Hepatocyte (in vitro differentiated cells): ENCODE data around the gene CAPN15. TPM values are rescaled to one million over a fixed set of nuclear protein-coding genes. Genes with fewer than 3 reads are reported as not detected.

Experiments
- DNase-seq: peaks from one replicate; pipeline ENCODE4 v3.0.0-alpha.2; 2016; ENCODE audit warnings: low spot score
- H2AFZ ChIP-seq: fragments of 200-600 bp; sonication (generic); 2 replicates; pipeline ENCODE4 v1.6.0; 2016; ENCODE audit warnings: antibody characterized with exemption, mild to moderate bottlenecking
- H3K27ac ChIP-seq: fragments of 200-600 bp; sonication (generic); 2 replicates; pipeline ENCODE4 v1.5.1; 2016; ENCODE audit warnings: mild to moderate bottlenecking
- H3K27me3 ChIP-seq: fragments of 200-600 bp; sonication (generic); 2 replicates; pipeline ENCODE4 v1.6.1; 2016
- H3K36me3 ChIP-seq: fragments of 200-600 bp; sonication (generic); replicated peaks from 2 replicates; pipeline ENCODE4 v1.5.1; 2016; ENCODE audit warnings: low read depth; ENCODE audit not compliant: insufficient read depth
- H3K4me1 ChIP-seq: fragments of 200-600 bp; sonication (generic); 2 replicates; pipeline ENCODE4 v1.5.1; 2016; ENCODE audit warnings: mild to moderate bottlenecking, moderate library complexity; ENCODE audit not compliant: insufficient read depth
- H3K4me2 ChIP-seq: fragments of 200-600 bp; sonication (generic); 2 replicates; pipeline ENCODE4 v1.6.0; 2016
- H3K4me3 ChIP-seq: fragments of 200-600 bp; sonication (generic); 2 replicates; pipeline ENCODE4 v1.5.1; 2016; ENCODE audit warnings: mild to moderate bottlenecking
- H3K79me2 ChIP-seq: fragments of 200-600 bp; sonication (generic); 2 replicates; pipeline ENCODE4 v1.6.0; 2017; ENCODE audit warnings: mild to moderate bottlenecking
- H3K9me2 ChIP-seq: fragments of 200-600 bp; sonication (generic); replicated peaks from 2 replicates; pipeline ENCODE4 v1.6.0; 2017; ENCODE audit warnings: mild to moderate bottlenecking; ENCODE audit not compliant: insufficient read depth
- H3K9me3 ChIP-seq: fragments of 200-600 bp; sonication (generic); 2 replicates; pipeline ENCODE4 v1.5.1; 2016; ENCODE audit warnings: low read depth, mild to moderate bottlenecking
- H4K20me1 ChIP-seq: fragments of 200-600 bp; sonication (generic); 2 replicates; pipeline ENCODE4 v1.6.0; 2016; ENCODE audit warnings: mild to moderate bottlenecking; ENCODE audit not compliant: insufficient read depth, poor library complexity, severe bottlenecking
- CTCF ChIP-seq: fragments of 200-600 bp; sonication (generic); IDR thresholded peaks from 2 replicates; pipeline ENCODE4 v1.5.1; 2016; ENCODE audit warnings: antibody characterized with exemption, mild to moderate bottlenecking; ENCODE audit not compliant: poor library complexity
- EZH2 ChIP-seq: fragments of 200-600 bp; sonication (generic); IDR thresholded peaks from 2 replicates; pipeline ENCODE4 v1.6.1; 2016; ENCODE audit warnings: antibody characterized with exemption, mild to moderate bottlenecking, borderline replicate concordance
- EZH2phosphoT487 ChIP-seq: fragments of 200-600 bp; sonication (generic); IDR thresholded peaks from one replicate; pipeline ENCODE4 v1.6.1; 2018; ENCODE audit warnings: antibody characterized with exemption, mild to moderate bottlenecking, low read depth, moderate library complexity; ENCODE audit not compliant: unreplicated experiment, severe bottlenecking
- WGBS: methylation state at CpG from one replicate; pipeline ENCODE4 v1.1.6; 2016; ENCODE audit warnings: low lambda C conversion rate; ENCODE audit errors: missing lambda C conversion rate; 5-methylcytosine and 5-hydroxymethylcytosine counted together
- polyA plus RNA-seq: library from polyadenylated mRNA; unstranded; fragments of >200 nt; fragmentation: Nextera tagmentation; extraction: Ambion mirVana; gene quantifications from 2 replicates; pipeline ENCODE4 v1.2.1, GENCODE V29; 2016
- total RNA-seq: library from RNA; depleted of rRNA; stranded (reverse); fragments of >200 nt; gene quantifications from 2 replicates; pipeline ENCODE4 v1.2.3, GENCODE V29; 2014

Gene CAPN15
- total and polyA plus RNA-seq, 2 experiments from 2014 or later = 41.7 to 42.7 TPM

DNA sequence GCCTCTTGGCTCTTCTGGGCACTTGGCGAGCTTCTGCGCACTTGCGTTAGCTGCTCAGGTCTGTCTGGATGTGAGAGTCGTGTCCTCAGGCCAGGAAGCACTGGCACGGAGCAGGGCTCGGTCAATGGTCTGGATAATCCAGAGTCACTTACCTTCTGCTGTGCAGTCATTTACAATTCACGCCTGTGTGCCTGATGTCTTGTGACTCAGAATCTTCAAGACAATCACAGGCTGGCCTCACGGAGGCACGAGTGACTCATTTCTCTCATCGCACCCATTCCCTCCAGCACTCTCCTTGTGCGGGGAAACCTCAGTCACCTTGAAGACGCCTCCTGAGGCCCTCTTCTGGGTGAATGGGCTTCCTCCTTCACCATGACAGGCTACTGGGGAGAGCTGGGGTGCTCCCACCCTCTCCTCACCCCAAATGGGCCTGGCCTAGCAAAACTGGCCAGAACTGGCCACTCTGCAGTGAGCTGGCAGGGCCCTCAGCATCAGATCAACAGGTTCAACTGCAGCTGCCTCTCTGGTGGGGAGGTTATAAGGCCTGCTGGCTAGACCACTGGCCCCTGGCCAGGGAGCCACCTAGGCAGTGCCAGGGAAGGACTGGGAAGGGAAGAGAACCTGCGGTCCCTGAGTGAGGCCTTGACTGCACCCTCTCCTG is 1.9 kb upstream of the CAPN15 start:
- Histone ChIP-seq H3K4me3 (no peak overlapping the region), H3K36me3 (no peaks in the 10 kb centered on the region), H3K27ac (peak overlapping the region; percentile 97), H3K79me2 (peaks cover 41% of the 10 kb centered on the region), H3K27me3 (no peaks in the 10 kb centered on the region), H4K20me1 (peaks cover 23% of the 10 kb centered on the region), H3K4me2 (peak overlapping the region; percentile 95), H3K9me2 (no peaks in the 10 kb centered on the region), H2AFZ (no peak overlapping the region), H3K4me1 (peaks cover 42% of the 10 kb centered on the region), H3K9me3 (no peaks in the 10 kb centered on the region)
- no peak for TF ChIP-seq EZH2
- TF ChIP-seq CTCF = no peak
- no peak for TF ChIP-seq EZH2phosphoT487
- DNase-seq = peak; percentile 84
- 62% methylated on average over 13 of the region's 13 CpGs for WGBS

- Histone ChIP-seq H2AFZ (peak overlapping the region; percentile 36), H3K9me2 (no peaks in the 10 kb centered on the region), H4K20me1 (peaks cover 29% of the 10 kb centered on the region), H3K79me2 (peaks cover 48% of the 10 kb centered on the region), H3K4me2 (peak overlapping the region; percentile 95), H3K4me1 (peaks cover 43% of the 10 kb centered on the region), H3K27ac (peak overlapping the region; percentile 97), H3K9me3 (no peaks in the 10 kb centered on the region), H3K27me3 (no peaks in the 10 kb centered on the region), H3K4me3 (peak overlapping the region; percentile 63), H3K36me3 (no peaks in the 10 kb centered on the region)
- 19% methylated on average over 25 of the region's 26 CpGs for WGBS
- no peak for TF ChIP-seq EZH2phosphoT487
- TF ChIP-seq EZH2 = no peak
- TF ChIP-seq CTCF = no peak
- DNase-seq = peak; percentile 80
These were observed 1.1 kb upstream of the CAPN15 start for GRCh38 chr16:526181-527014.

- peak; percentile 75 for DNase-seq
- peaks cover 47% of the 10 kb centered on the region for H3K4me1 ChIP-seq
- 11% methylated on average over 37 of the region's 55 CpGs for WGBS
These were observed 849 bp downstream of the CAPN15 start for GRCh38 chr16:528111-529011.

More at GRCh38 chr16:528111-529011, 849 bp downstream of the CAPN15 start:
- no peaks in the 10 kb centered on the region for H3K27me3 ChIP-seq
- H4K20me1 ChIP-seq = peaks cover 37% of the 10 kb centered on the region
- H3K4me3 ChIP-seq = peak overlapping the region; percentile 57
- no peaks in the 10 kb centered on the region for H3K9me3 ChIP-seq
- H3K79me2 ChIP-seq = peaks cover 68% of the 10 kb centered on the region
- TF ChIP-seq EZH2 (no peak), EZH2phosphoT487 (no peak)
- peak overlapping the region; percentile 96 for H3K27ac ChIP-seq
- H2AFZ ChIP-seq = no peak overlapping the region
- H3K36me3 ChIP-seq = no peaks in the 10 kb centered on the region
- H3K9me2 ChIP-seq = no peaks in the 10 kb centered on the region
- H3K4me2 ChIP-seq = peak overlapping the region; percentile 100
